NCI-H187 treated with DMSO at 0.1 percent for 48 hours (cell line): ENCODE data around the gene IL1RAPL1.
"Not testable (repeated sequence)": the region's sequence is repeated elsewhere in the genome, so short reads cannot be mapped to it uniquely, and the experiment has no call there.

Experiments
- DNase-seq: peaks from one replicate; lab custom pipeline; 2025; lab: John Stamatoyannopoulos, UW

IL1RAPL1 gene

GRCh38 chrX:29274517-29274916 lies 687.3 kb downstream of the IL1RAPL1 start:
- no peak for DNase-seq

- no peak for DNase-seq
Observed at GRCh38 chrX:29275928-29276327, 688.7 kb downstream of the IL1RAPL1 start.

GRCh38 chrX:29281078-29281742 lies 694.0 kb downstream of the IL1RAPL1 start:
- DNase-seq: no peak

GRCh38 chrX:29285664-29286063 lies 698.4 kb downstream of the IL1RAPL1 start:
- DNase-seq: no peak

DNA sequence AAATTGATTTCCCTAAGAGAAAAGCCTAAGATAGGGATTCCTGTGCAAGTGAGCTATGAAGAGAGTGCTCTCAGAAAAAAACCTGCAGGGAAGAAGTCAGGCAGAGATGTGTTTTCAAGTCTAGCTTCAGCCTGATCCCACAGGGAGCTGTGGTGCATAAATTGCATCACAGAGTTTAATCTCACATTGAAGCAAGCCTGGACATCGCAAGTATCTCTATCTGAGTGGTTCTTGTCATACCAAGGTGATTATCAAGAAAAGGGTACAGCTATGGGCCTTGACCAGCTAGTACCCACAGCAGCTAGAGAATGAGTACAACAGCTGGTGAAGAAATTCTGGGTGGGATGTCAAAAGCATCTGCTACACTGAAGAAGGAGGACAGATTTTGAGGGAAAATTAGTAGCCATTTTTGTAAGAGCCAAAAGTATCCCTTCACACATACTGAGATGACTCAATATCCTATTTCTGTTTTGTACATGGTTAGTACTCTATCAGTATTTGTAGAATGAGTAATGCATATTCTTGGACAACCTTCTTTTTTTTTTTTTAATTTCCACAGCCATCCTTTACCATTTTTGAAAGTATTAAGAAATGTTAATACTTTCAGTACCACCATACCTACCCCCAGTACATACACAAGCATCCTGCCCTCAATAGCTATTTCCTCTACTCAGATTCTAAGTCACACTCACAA lies 708.9 kb downstream of the IL1RAPL1 start:
- DNase-seq: no peak

DNA sequence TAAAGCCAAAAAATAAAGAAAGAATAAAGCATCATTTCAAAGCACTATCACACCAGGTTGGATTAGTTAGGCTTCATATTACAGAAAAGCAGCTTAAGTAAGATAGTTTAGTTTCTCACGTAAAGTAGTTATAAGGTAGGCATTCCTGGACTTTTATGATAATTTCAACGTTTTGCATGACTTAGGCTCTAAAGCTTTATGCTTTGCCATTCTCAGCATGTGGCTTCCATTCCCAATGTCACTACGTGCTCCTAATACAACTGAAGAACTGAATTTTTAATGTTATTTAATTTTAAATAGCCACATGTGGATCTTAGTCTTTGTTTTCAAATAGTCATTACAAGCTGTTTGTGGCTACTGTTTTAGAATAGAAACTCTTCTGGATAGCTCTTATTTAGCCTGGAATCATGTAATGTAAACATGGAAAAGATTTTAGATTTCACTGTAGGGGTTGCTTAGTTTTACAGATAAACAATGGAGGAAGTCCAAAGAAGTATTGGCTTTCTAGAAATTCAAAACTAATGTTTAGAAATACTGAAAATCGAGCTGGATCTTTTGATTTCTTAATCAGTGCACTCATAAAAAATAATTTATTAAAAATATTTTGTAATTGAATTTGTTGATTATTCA lies 710.0 kb downstream of the IL1RAPL1 start:
- peak; percentile 5 for DNase-seq

DNA sequence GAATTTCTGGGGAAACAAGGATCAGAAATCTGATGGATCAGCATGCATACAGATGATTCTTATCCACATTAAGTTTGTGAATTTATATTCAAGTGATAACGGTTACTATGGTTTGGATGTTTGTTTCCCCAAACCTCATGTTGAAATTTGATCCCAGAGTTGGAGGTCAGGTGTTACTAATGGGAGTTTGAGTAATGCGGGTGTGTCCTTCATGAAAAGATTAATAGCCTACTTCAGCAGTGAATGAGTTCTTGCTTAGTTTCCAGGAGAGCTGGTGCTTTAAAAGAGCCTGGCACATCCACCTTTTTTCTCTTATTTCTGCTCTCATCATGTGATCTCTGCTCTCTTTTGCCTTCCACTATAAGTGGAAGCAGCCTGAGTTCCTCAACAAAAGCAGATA lies 712.4 kb downstream of the IL1RAPL1 start:
- peak; percentile 91 for DNase-seq

- no peak for DNase-seq
Observed at GRCh38 chrX:29308726-29309125, 721.5 kb downstream of the IL1RAPL1 start.

- DNase-seq: no peak
Observed at GRCh38 chrX:29315931-29316330, 728.7 kb downstream of the IL1RAPL1 start.

DNA sequence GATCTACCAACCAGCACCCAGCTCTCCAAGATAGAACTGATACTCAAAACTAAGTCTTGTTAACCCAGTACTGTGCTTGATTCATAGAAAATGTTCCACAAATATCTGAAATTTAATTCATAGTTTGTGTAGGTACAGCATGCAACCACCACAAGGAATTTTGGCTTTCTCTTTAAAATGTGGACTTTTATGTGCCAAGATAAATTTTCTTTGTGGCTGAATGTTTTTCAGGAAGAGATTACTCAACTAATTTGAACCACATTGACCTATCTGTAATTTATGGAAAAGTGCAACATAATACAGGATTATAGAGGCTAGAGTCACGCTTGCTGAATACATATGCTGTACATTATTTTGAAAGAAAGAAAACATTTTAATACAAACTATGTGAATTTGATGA lies 730.8 kb downstream of the IL1RAPL1 start:
- no peak for DNase-seq

- not testable (repeated sequence) for DNase-seq
Observed at GRCh38 chrX:29332429-29332828, 745.2 kb downstream of the IL1RAPL1 start.

DNA sequence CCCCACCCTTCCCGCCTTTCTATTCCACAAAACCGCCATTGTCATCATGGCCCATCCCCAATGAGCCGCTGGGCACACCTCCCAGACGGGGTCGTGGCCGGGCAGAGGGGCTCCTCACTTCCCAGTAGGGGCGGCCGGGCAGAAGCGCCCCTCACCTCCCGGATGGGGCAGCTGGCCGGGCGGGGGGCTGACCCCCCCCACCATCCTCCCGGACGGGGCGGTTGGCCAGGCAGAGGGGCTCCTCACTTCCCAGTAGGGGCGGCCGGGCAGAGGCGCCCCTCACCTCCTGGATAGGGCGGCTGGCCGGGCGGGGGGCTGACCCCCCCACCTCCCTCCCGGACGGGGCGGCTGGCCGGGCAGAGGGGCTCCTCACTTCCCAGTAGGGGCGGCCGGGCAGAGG lies 745.8 kb downstream of the IL1RAPL1 start:
- not testable (repeated sequence) for DNase-seq

DNA sequence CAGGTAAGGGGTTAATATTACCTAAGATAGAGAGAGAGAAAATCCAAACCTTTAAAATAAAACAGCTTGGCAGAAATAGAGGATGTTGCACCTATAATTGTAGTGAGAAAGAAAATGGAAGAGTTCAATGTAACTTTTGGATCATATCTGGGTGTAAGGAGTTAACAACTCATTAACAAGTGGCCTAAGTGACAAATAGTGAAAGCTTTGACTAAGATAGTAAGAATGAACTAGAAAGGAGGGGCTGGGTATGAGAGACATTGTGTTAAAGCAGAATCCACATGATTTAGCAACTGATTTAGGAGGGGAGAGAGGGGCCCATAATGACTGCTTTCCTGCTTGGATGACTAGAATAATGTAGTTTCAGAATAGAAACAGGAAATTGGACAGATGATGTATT lies 761.0 kb downstream of the IL1RAPL1 start:
- no peak for DNase-seq

DNA sequence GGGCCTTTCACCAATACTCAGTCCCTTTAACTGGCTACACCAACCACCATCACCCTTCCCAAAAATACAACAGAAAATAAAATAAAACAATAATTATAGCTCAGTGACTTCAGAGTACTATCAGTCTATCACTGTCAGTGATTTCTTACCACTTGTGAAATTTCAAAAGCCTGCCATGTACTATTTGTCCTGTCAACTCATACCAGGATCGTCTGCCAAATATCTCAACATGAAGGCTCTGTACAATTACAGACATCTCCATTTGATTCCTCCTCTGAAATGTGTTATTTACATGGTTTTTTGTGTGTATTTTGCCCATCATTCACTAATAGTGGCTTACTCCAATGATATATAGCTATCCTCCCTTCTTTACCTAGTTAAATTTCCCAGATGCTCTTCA lies 772.0 kb downstream of the IL1RAPL1 start:
- DNase-seq: no peak

DNA sequence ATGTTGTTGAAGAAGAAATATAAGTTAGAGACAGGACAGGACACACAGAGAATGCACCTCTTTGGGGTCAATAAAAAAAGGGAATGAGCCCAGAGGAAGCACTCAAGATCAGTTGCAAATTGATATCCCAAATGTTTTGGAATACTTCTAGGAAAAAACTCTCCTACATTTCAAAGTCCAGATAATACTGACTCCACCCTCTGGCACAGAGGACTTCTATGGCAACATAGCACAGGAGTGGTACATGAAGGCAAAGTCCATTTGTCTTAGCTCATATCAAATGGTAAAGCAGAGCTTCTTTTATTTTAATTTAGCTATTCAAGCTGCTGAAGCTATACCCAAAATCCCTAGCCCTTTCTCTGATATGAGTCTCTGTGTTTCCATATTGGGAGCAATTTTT lies 787.5 kb downstream of the IL1RAPL1 start:
- not testable (repeated sequence) for DNase-seq

DNA sequence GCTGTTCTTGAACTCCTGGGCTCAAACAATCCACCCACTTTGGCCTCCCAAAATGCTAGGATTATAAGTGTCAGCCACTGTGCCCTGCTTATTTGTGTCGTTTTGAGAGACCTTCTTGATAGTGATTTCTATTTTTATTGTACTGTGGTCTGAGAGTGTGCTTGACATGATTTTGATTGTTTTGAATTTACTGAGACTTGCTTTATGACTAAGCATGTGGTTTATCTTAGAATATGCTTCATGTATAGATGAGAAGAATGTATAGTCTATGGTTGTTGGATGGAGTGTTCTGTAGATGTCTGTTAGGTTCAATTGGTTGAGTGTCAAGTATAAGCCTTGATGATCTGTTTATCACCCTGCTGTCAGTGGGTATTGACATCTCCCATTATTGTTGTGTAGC lies 789.3 kb downstream of the IL1RAPL1 start:
- DNase-seq: no peak

DNA sequence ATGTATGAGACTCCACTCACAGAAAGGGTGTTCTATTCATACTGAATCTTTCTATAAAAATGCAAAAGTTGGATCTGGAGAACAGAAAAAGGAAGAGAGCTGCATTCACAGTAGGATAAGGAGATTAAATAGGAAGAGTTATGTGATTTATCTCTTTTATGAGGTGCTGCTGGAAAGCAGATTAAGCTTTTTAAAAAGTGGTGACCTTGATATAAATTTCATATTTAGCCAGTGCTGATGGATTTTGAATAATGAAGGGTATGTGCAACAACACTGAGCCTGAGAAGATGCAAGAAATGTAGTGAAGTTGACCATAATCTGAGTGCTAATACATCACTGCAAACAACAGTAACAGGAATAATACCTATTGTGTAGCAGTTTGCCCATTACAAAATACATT lies 795.6 kb downstream of the IL1RAPL1 start:
- DNase-seq: no peak

GRCh38 chrX:29388509-29388908 lies 801.3 kb downstream of the IL1RAPL1 start:
- DNase-seq: no peak

GRCh38 chrX:29397506-29397905 lies 810.3 kb downstream of the IL1RAPL1 start:
- no peak for DNase-seq

GRCh38 chrX:29407357-29407756 lies 820.1 kb downstream of the IL1RAPL1 start:
- DNase-seq: no peak

DNA sequence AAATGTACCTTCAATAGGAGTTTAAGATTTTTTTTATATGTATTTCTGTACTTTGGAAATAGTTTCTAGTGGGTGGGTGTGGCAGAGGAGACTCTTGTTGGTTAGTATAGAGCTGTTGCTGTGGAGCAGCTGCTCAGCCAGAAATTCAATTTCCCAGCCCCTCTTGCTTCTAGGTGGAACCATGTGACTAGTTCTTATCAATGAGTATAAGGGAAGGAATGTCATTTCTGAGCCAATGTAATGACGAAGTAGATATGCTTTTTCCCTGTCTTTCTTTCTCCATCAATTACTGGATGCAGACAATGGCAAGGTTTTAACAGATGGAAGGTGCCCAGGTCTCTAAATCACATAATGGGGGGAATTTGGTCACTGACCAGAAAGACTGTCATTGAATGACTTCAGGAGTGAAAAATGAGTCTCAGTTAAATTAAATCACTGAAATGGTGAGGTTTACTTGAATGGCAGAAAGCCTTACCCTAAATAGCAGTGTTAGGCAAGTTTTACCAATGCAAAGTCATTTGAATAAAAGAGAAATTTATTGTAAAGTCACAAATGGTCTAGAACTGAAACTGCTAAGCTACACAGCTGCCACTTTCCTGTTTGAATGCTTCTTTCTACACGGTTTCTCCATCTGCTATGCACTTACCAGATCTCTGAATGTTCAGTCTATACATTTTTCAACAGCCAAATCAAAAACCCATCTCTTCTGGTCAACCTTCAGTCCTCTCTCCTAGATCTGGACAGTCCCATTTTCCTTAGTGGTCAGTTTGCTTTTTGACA lies 832.7 kb downstream of the IL1RAPL1 start:
- DNase-seq: no peak

DNA sequence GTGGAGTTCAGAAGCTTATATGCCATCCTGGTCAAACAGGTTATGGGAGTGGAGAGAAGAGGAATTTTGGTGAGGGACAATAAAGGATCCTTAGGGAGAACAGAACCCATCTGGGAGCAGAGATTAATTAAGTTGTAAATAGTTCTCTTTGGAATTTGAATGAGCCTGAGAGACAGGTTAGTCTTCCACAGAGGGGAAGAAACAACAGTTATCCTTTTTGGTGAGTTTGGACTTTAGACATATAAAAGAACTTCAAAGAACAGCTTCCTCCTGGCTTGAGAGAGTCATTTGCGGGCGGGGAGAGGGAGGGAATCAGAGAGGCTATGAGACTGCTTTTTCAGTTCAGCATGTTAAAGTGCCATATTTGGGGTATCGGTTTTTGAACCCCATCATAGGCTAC lies 834.8 kb downstream of the IL1RAPL1 start:
- DNase-seq: no peak

GRCh38 chrX:29431895-29432294 lies 844.6 kb downstream of the IL1RAPL1 start:
- DNase-seq: no peak
